ENCODE measurements around the gene IL4R.
"Not testable (repeated sequence)": the region's sequence is repeated elsewhere in the genome, so short reads cannot be mapped to it uniquely, and the experiment has no call there.

GRCh38 chr16:27288313-27288712 is 25.5 kb upstream of the IL4R start:
- TF ChIP-seq SIN3A (IDR thresholded peaks at IDR 0.05; ENCODE audit: low read depth, low read length); MEF2B (IDR thresholded peaks at IDR 0.05; ENCODE audit: partially characterized antibody, poor library complexity, severe bottlenecking): not testable (repeated sequence)
- TF ChIP-seq, protein P1, sequence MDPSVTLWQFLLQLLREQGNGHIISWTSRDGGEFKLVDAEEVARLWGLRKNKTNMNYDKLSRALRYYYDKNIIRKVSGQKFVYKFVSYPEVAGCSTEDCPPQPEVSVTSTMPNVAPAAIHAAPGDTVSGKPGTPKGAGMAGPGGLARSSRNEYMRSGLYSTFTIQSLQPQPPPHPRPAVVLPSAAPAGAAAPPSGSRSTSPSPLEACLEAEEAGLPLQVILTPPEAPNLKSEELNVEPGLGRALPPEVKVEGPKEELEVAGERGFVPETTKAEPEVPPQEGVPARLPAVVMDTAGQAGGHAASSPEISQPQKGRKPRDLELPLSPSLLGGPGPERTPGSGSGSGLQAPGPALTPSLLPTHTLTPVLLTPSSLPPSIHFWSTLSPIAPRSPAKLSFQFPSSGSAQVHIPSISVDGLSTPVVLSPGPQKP (IDR thresholded peaks at IDR 0.05; ENCODE audit: low read depth, low read length), result not testable (repeated sequence)
